ENCODE results near the gene ITGA11. TPM values are rescaled to one million over a fixed set of nuclear protein-coding genes. Genes with fewer than 3 reads are reported as not detected.

Gene ITGA11
- total RNA-seq, 1 donor from 2014 or later: 0.88 TPM

DNA sequence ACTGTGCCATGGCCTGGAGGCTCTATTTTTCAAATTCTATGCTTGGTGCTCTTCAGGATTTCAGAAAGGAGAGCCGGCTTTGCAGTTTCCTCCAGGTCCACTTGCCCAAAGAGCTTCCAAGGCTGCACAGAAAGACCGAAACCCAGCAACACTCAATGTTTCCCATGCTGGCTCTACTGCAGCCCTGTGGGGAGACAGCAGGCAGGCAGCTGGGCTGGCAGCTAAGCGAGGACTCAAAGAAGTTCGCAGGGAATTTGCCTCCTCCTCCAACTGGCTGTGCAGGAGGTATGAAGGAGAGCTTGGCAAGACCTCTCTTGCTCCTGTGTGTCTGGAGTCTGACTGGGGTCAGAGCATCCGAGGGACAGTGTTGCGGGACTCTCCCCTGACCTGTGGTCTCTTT is 17.4 kb upstream of the ITGA11 start:
- no peak for ATAC-seq

DNA sequence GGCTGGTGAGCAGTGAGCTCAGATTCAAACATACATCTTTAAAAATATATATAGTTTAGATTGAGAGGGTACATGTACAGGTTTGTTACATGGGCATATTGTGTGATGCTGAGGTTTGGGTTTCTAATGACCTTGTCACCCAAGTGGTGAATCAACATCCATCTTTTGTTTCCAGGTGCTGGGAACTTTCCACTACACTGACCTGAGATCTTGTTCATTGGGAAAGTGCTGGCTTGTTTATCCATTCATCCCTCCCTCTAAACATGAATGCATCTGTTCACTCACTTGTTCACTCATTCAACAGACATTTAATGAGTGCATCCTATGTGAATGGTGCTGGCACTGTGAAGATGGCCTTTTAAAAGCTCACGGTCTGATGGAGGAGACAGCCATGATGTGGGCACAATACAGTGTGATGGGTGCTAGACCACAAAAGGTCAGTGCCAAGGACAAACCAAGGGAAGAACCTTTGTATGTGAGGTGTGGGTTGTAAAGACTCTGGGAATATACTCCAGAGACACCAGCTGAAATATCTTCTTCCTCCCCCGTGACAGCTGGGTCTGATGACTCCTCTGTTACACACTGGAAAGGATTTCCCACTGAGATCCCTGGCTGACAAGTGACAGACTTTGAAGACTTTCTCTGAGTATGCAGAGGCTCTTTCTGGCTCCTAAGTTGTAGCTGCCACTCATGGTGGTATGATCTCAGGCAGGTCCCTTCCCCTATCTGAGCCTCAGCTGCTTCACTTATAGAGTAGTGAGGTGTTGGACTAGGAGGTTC is 16.2 kb upstream of the ITGA11 start:
- DNase-seq (ENCODE audit: low spot score) (no peak), ATAC-seq (no peak)

More for the DNA sequence above, 17.4 kb upstream of the ITGA11 start:
- no peak for DNase-seq (ENCODE audit: low spot score)

DNA sequence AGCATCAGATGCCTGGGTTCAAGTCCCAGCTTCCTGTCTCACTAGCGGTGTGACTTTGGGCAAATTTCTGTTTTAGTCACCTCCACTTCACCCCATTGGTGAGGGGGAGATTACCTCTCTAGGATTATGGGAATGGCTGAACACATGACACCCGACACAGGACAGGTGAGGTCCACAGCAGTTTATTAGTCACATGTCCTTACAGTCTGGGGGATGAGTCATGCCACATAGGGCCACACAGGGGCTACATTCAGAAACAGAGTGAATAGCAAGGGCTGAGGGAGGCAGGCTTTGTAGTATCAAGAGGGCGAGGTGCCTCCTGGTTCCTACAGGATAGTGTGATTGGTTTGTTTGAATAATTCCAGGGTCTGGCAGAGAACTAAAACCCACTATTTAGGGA is 15.2 kb upstream of the ITGA11 start:
- peak; percentile 24 for DNase-seq (ENCODE audit: low spot score)
- no peak for ATAC-seq

GRCh38 chr15:68445351-68445750 is 13.4 kb upstream of the ITGA11 start:
- no peak for DNase-seq (ENCODE audit: low spot score)
- ATAC-seq: no peak

- no peak for ATAC-seq
- DNase-seq (ENCODE audit: low spot score): no peak
Observed at GRCh38 chr15:68444336-68444735, 12.4 kb upstream of the ITGA11 start.

DNA sequence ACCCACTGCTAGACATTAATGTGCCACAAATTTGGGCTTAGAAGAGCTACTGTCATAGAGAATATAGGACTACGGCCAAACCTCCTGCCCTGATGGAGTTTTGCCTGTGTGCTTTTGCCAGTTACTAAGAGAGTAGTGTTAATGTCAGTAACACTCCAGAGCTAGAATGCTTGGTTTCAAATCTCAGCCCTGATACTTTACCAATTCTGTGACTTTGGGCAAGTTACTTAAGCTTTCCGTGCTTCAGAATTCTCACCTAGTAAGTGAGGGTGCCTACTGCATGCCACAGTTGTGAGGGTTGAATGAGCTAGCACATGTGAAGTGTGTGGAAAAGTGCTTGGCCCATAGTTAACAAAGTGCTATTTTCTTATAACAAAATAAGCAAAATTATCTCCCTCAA is 10.9 kb upstream of the ITGA11 start:
- DNase-seq (ENCODE audit: low spot score) (no peak), ATAC-seq (no peak)

GRCh38 chr15:68442041-68442440 is 10.1 kb upstream of the ITGA11 start:
- DNase-seq (ENCODE audit: low spot score) (peak; percentile 41), ATAC-seq (no peak)

DNA sequence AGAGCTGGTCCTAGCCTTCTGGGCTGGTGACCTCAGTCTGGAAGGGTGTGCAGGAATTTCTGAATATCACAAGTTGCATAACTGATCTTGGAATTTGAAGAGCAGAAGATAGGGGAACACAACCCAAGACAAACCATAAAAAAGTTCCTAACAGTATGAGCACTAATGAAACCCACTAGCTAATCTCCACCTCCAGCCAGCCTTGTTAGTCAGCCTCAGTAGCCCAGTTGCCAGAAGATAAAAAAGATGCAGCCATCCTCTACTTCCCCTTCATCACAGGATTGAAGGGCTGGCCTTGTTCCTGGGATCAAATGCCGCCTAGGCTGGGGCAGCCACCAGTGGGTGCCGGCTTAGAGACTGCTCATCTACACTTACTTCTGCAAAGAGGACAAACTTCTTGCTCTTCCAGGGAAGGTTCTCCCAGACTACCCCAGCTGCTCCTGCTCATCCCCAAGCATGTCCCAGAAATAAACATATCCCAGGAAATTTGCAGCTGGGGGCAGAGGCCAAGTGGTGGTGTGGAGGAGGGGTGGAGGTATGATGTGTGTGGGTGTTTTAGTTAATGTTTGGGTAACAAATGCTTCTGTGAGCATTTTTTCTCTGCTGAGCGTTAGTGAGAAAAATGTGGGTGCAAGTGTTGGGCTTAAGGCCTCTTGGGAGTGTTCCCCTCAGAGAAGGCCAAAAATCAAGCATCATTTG is 9.2 kb upstream of the ITGA11 start:
- no peak for ATAC-seq
- DNase-seq (ENCODE audit: low spot score): peak; percentile 23

GRCh38 chr15:68440136-68440535 is 8.2 kb upstream of the ITGA11 start:
- ATAC-seq: no peak
- peak; percentile 38 for DNase-seq (ENCODE audit: low spot score)

DNA sequence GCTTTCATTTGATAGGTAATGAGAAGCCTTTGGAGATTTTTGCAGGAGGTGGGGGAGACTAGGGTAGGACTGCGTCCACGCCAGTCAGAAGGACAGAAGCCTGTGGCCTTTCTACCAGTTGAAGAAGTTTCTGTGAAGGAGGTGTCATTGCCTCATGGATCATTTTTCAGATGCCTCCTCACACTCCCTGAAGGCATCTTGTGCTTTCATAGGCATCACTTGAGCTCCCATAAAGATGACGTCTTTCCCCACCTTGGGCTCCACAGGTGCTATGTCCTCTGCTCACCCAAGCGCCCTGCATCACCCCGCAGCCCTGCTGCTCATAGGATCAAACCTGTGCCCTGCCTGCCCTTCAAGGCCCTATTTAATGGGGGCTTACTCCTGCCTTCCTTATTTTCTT is 7.5 kb upstream of the ITGA11 start:
- ATAC-seq (no peak), DNase-seq (ENCODE audit: low spot score) (no peak)

DNA sequence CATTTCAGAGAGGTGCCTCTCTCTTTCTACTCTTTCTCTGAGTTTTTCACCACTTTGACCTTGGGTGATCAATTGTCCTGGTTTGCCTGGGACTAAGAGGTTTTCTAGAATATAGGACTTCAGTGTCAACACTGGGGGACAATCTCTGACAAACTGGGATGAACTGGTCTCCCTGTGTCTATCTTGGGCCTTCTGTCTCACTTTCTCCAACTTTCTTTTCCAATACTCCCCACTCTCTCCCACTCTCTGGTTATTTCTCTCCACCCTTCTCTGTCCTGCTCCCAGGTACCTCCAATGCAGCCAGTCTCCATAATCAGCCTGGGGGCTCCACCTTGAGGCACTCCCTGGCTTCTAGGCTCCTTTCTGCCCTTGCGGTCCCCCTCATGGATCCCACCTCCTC is 4.7 kb upstream of the ITGA11 start:
- ATAC-seq (no peak), DNase-seq (ENCODE audit: low spot score) (no peak)

GRCh38 chr15:68435966-68436365 is 4.0 kb upstream of the ITGA11 start:
- ATAC-seq (no peak), DNase-seq (ENCODE audit: low spot score) (peak; percentile 18)

- peak; percentile 28 for DNase-seq (ENCODE audit: low spot score)
- no peak for ATAC-seq
Observed at GRCh38 chr15:68434021-68434420, 2.1 kb upstream of the ITGA11 start.

DNA sequence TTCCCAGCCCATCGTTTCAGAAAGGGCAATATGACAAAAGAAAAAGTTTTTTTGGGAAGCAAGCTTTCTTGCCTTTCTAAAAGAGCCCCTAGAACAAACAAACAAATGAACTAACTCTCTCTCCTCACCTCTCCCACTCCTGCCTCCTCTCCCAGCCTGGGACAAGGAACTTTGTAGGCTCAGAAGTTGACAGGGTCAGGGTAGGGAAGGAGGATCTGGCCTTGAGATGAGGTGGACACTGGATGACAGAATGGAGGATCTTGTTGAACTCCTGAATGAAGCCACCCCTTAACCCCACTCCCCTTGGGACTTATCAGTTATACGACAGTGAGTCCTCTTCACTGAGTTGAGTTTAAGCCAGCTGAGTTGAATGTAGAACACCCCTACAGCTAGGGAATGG is 1.6 kb upstream of the ITGA11 start:
- peak; percentile 8 for DNase-seq (ENCODE audit: low spot score)
- no peak for ATAC-seq

DNA sequence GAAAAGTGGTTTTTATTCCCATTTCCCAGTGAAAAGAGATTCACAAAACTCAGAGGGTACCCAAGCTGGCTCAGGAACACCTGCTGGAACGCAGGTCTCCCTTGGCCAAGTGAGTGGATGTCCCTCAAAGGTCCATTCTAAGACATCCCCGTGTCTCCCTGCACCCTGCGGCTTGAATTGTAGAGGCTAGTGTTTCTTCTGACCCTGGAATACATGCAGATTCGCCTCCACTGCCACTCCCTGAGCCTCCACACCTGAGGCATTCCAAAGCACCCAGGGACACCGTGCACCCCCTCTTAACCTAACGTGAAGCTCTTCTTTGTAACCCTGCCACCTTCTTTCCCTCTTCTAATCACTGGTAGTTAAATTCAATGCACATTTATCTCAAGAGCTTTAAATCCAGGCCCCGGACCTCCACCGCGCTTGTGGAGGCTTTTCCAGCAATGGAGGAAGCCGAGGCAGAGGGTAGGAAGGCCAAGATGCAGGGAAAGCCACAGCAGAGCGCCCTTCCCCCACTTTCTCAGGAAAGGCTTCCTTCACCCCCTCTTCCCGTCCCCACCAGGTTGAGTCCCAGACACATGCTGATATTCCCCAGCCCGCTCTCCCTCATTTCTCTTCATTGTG is 590 bp upstream of the ITGA11 start:
- DNase-seq (ENCODE audit: low spot score) (peak; percentile 28), ATAC-seq (no peak)

DNA sequence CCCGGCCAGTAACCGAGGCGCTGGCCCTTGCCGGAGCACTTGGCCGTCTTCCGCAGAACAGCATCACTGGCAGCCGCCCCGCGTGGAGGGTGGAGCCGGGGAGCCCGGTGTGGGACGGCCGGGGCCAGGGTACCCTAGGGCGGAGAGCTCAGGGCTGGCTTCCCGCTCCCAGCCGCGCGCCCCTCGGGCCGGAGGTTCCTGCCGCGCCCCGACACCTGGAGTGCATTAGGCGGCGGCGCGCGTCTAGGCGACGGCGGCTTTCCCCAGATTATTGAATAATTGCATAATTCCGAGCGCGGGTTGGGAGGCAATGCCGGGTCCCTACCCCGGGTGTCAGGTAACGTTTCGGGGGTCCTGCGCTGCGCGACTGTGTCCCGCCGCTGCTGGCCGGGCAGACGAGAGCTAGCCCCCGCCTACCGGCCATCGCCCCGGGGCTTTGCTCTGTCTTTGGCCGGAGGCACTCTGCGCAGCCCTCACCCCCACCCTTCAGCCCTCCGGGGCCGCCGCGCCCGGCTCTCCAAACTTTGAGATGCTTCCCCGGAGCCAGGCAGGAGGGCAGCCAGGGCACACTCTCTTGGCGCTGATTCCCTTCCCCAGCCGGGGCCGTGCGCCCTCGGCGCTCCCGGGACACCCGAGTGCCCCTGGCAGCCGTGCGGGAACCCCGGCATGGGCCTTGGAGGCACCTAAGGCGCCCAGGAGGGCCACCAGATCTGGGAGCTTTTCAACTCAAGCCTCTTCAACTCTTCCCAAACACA is 749 bp downstream of the ITGA11 start:
- peak; percentile 38 for DNase-seq (ENCODE audit: low spot score)
- peak; percentile 22 for ATAC-seq

DNA sequence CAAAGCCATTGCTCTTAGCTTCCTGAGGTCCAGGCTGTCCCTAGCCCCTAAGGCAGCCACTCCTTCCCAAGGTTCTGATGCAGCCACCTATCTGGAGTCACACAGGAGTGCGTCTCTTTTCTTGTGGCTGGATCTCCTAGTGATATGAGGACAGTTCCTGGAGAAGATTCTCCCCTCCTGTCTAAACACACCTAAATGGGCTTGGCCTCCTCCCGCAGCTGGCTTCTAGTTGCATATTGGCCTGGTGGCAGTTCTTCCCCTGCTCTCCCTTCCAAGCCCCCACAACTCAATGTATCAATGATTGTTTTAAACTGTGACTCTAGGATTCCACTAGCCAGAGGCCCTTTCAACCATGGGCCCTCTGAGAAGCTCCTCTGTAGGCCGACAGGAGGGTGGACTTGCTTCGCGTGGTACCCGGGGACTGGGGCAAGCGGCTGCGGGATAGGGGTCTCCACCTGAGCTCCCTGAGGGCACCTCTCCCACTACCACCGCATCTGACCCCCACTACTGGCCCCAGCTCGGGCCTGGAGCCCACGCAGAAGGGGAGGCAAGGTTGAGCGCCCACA is 1.4 kb downstream of the ITGA11 start:
- ATAC-seq (no peak), DNase-seq (ENCODE audit: low spot score) (peak; percentile 16)

DNA sequence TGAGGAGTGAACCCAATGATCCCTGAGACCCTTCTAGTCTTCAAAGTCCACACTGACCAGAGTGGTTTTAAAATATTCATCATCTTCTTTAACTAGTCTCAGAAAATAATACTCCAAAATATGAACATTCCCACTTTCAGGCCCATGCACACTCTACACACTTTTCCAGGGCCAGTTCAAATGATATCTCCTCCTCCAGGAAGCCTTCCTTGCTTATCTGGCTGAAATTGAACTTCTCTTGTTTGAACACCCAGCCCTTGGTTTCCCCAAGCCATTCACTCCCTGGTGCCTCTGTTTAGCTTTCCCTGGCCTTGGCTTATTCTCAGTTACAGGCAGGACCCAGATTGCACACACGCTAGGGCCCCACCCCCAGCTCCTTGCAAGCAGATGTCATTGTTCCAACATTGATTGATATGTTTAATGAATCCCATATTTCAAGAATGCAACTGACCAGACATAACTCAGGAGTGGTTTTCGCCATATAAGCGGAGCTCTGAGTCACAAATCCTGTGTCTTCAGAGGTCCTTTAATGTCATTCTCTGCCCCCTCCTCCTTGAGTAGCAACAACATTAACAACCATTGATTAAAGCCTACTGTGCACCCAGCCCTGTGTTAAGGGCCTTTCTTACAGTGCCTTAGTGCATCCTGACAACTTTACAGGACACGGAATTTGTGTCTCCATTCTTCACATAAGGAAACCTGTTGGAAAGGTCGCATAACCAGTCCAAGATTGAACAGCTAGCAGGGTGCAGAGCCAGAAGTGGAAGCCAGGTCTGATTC is 2.1 kb downstream of the ITGA11 start:
- ATAC-seq: no peak
- DNase-seq (ENCODE audit: low spot score): peak; percentile 14

- ATAC-seq: no peak
- no peak for DNase-seq (ENCODE audit: low spot score)
Observed at GRCh38 chr15:68428431-68428940, 3.5 kb downstream of the ITGA11 start.

- DNase-seq (ENCODE audit: low spot score): no peak
- ATAC-seq: no peak
Observed at GRCh38 chr15:68427963-68428362, 4.0 kb downstream of the ITGA11 start.

Measured in left lobe of liver (tissue), 2 donors.